Ishikawa (cell line): Measurements from ENCODE around the gene CEP135.

Experiments used
- CEBPB ChIP-seq: IDR thresholded peaks from 2 replicates; pipeline ENCODE4 v1.6.1; 2012
- CREB1 ChIP-seq: IDR thresholded peaks from 2 replicates; pipeline ENCODE4 v1.6.1; 2012; ENCODE audit warnings: low read depth
- EGR1 ChIP-seq: IDR thresholded peaks from 2 replicates; pipeline ENCODE4 v1.6.1; 2012
- EP300 ChIP-seq: IDR thresholded peaks from 2 replicates; pipeline ENCODE4 v1.6.1; 2012; ENCODE audit warnings: borderline replicate concordance
- FOXM1 ChIP-seq: IDR thresholded peaks from 2 replicates; pipeline ENCODE4 v1.6.1; 2012; ENCODE audit warnings: low read depth, borderline replicate concordance
- MAX ChIP-seq: IDR thresholded peaks from 2 replicates; pipeline ENCODE4 v1.6.1; 2012
- NFIC ChIP-seq: IDR thresholded peaks from 2 replicates; pipeline ENCODE4 v1.6.1; 2012
- RAD21 ChIP-seq: IDR thresholded peaks from 2 replicates; pipeline ENCODE4 v1.6.1; 2012; ENCODE audit warnings: low read depth
- REST ChIP-seq: IDR thresholded peaks from 2 replicates; pipeline ENCODE4 v1.6.1; 2012; ENCODE audit warnings: low read depth, mild to moderate bottlenecking
- TAF1 ChIP-seq: IDR thresholded peaks from 2 replicates; pipeline ENCODE4 v1.6.1; 2012; ENCODE audit warnings: low read depth, mild to moderate bottlenecking
- TCF12 ChIP-seq: IDR thresholded peaks from 2 replicates; pipeline ENCODE4 v1.6.1; 2012; ENCODE audit warnings: low read depth
- TEAD4 ChIP-seq: IDR thresholded peaks from 2 replicates; pipeline ENCODE4 v1.6.1; 2012
- USF1 ChIP-seq: IDR thresholded peaks from 2 replicates; pipeline ENCODE4 v1.6.1; 2012
- YY1 ChIP-seq: IDR thresholded peaks from 2 replicates; pipeline ENCODE4 v1.6.1; 2012; ENCODE audit warnings: low read depth
- ZBTB7A ChIP-seq: IDR thresholded peaks from 2 replicates; pipeline ENCODE4 v1.6.1; 2012; ENCODE audit warnings: low read depth

The CEP135 gene

GRCh38 chr4:55906323-55906722, 42.4 kb upstream of the CEP135 start:
- TF ChIP-seq FOXM1 (no peak), TEAD4 (no peak), RAD21 (no peak), REST (no peak)

GRCh38 chr4:55906989-55907388, 41.8 kb upstream of the CEP135 start:
- no peak for TF ChIP-seq TAF1
- no peak for TF ChIP-seq CREB1
- TF ChIP-seq ZBTB7A: no peak
- no peak for TF ChIP-seq TCF12

GRCh38 chr4:55907469-55907868, 41.3 kb upstream of the CEP135 start:
- TF ChIP-seq USF1: no peak

GRCh38 chr4:55910140-55910539, 38.6 kb upstream of the CEP135 start:
- TF ChIP-seq TEAD4 (no peak), EP300 (no peak), TAF1 (no peak), NFIC (no peak), FOXM1 (no peak), MAX (no peak), TCF12 (no peak)

- no peak for TF ChIP-seq RAD21
- no peak for TF ChIP-seq EGR1
- no peak for TF ChIP-seq EP300
- peak; percentile 83 for TF ChIP-seq NFIC
These were observed 36.5 kb upstream of the CEP135 start for GRCh38 chr4:55912249-55912648.

- TF ChIP-seq CREB1 (no peak), MAX (no peak), REST (no peak), TAF1 (no peak), YY1 (no peak), FOXM1 (no peak), TEAD4 (no peak)
These were observed 28.2 kb upstream of the CEP135 start for GRCh38 chr4:55920571-55920970.

- TF ChIP-seq EGR1 (no peak), TCF12 (no peak), CEBPB (no peak), NFIC (no peak), REST (no peak), YY1 (no peak), MAX (no peak), ZBTB7A (no peak), USF1 (no peak), TAF1 (no peak)
These were observed 27.7 kb upstream of the CEP135 start for GRCh38 chr4:55921093-55921492.
